PC-3 (cell line): Measurements from ENCODE around the gene LSM3. TPM values are rescaled to one million over a fixed set of nuclear protein-coding genes. Genes with fewer than 3 reads are reported as not detected.

ENCODE experiments used
- ATAC-seq: fragments of 200-7000 bp; cut with Tn5 transposase; 2 replicates; pipeline ENCODE4 v1.9.1; 2020; ENCODE audit warnings: mild to moderate bottlenecking, moderate library complexity
- BruUV-seq: library from RNA; stranded (reverse); fragments of 400-500 nt; replicated peaks from 2 replicates; lab custom pipeline; 2021; lab: Mats Ljungman, UMichigan
- CTCF ChIA-PET: fragments of 300-600 bp; sonication (Branson Sonifier 250); formaldehyde crosslinking; loops from one replicate; lab custom pipeline; 2022; ENCODE audit warnings: antibody characterized with exemption; lab: Charles Lee
- POLR2A ChIA-PET: fragments of 300-600 bp; sonication (Branson Sonifier 250); formaldehyde crosslinking; loops from one replicate; lab custom pipeline; 2022; ENCODE audit warnings: antibody characterized with exemption; ENCODE audit not compliant: unreplicated experiment; lab: Charles Lee
- DNase-seq: peaks from one replicate; pipeline ENCODE4 v3.0.0-alpha.2; 2015
- H2AFZ ChIP-seq: fragments of 300-600 bp; sonication (generic); 2 replicates; pipeline ENCODE4 v1.6.0; 2016; ENCODE audit warnings: antibody characterized with exemption, low read length
- H3F3A ChIP-seq: fragments of 300-600 bp; sonication (generic); one replicate; pipeline ENCODE4 v1.6.0; 2017; ENCODE audit warnings: antibody characterized with exemption, low read length, control low read depth, mild to moderate bottlenecking; ENCODE audit not compliant: unreplicated experiment
- H3K27ac ChIP-seq: fragments of 300-600 bp; sonication (generic); 2 replicates; pipeline ENCODE4 v1.5.1; 2016; ENCODE audit warnings: mild to moderate bottlenecking, low read length
- H3K27me3 ChIP-seq: fragments of 300-600 bp; sonication (generic); 2 replicates; pipeline ENCODE4 v1.6.1; 2016; ENCODE audit warnings: low read length, mixed read lengths
- H3K36me3 ChIP-seq: fragments of 300-600 bp; sonication (generic); 2 replicates; pipeline ENCODE4 v1.6.1; 2016; ENCODE audit warnings: low read depth, mixed run types, low read length, mixed read lengths
- H3K4me1 ChIP-seq: fragments of 300-600 bp; sonication (generic); 2 replicates; pipeline ENCODE4 v1.5.1; 2016; ENCODE audit warnings: low read length; ENCODE audit not compliant: insufficient read depth
- H3K4me2 ChIP-seq: fragments of 300-600 bp; sonication (generic); 2 replicates; pipeline ENCODE4 v1.6.0; 2016; ENCODE audit warnings: low read length
- H3K4me3 ChIP-seq: fragments of 300-600 bp; sonication (generic); 2 replicates; pipeline ENCODE4 v1.5.1; 2016; ENCODE audit warnings: mild to moderate bottlenecking, low read length, mixed read lengths
- H3K79me2 ChIP-seq: fragments of 300-600 bp; sonication (generic); 2 replicates; pipeline ENCODE4 v1.6.1; 2017; ENCODE audit warnings: low read length, mixed read lengths
- H3K9ac ChIP-seq: fragments of 300-600 bp; sonication (generic); 2 replicates; pipeline ENCODE4 v1.6.0; 2016; ENCODE audit warnings: mild to moderate bottlenecking, low read length
- H3K9me2 ChIP-seq: fragments of 300-600 bp; sonication (generic); replicated peaks from 2 replicates; pipeline ENCODE4 v1.6.1; 2016; ENCODE audit warnings: mixed run types, low read length, mixed read lengths
- H3K9me3 ChIP-seq: fragments of 300-600 bp; sonication (generic); 2 replicates; pipeline ENCODE4 v1.6.1; 2016; ENCODE audit warnings: low read length, mixed read lengths
- H4K20me1 ChIP-seq: fragments of 300-600 bp; sonication (generic); 2 replicates; pipeline ENCODE4 v1.6.1; 2016; ENCODE audit warnings: low read length, mixed read lengths
- EZH2 ChIP-seq: fragments of 300-600 bp; sonication (generic); IDR thresholded peaks from one replicate; pipeline ENCODE4 v1.6.1; 2017; ENCODE audit warnings: antibody characterized with exemption, mild to moderate bottlenecking, low read length; ENCODE audit not compliant: unreplicated experiment
- EZH2phosphoT487 ChIP-seq: fragments of 300-600 bp; sonication (generic); IDR thresholded peaks from 2 replicates; pipeline ENCODE4 v1.6.1; 2018; ENCODE audit warnings: mild to moderate bottlenecking, antibody characterized with exemption, low read length, borderline replicate concordance
- intact Hi-C: fragments of 100-400 bp; cut with micrococcal nuclease; formaldehyde crosslinking; loops from 2 replicates; pipeline ENCODE4 v1.9.0; 2023
- total RNA-seq: library from RNA; depleted of rRNA; stranded (reverse); fragments of >200 nt; gene quantifications from 2 replicates; pipeline ENCODE4 v1.2.3, GENCODE V29; 2014
- TF ChIP-seq, protein P1 (sequence below): fragments of 300-600 bp; sonication (generic); conservative IDR thresholded peaks from 2 replicates; pipeline ENCODE4 v1.5.1; 2017; ENCODE audit warnings: antibody characterized with exemption, low read depth, mild to moderate bottlenecking, low read length

The LSM3 gene
- total RNA-seq, 1 experiment from 2014 or later, result 27.2 TPM

DNA sequence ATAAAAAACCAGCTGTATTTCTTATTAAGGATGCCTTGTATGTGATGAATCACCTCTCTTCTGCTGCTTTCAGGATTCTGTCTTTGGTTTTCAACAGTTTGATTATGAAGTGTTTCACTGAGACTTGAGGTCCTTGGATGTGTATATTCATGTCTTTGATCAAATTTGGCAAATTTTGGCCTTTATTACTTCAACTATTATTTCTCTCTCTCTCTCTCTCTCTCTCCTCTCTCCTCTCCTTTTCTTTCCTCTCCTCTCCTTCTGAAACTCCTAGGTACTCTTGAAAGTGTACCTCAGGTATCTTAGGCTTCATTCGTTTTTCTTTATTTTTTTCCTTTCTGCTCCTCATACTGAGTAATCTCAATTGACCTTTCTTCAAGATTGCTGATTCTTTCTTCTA, 43.3 kb downstream of the LSM3 start:
- no peak for DNase-seq
- Histone ChIP-seq H3K27ac (no peak overlapping the region), H3K9ac (no peak overlapping the region), H2AFZ (no peak overlapping the region), H3K9me3 (peaks cover 21% of the 10 kb centered on the region; the same call in 1 of the 2 replicates), H3K79me2 (no peaks in the 10 kb centered on the region), H4K20me1 (no peaks in the 10 kb centered on the region), H3K4me3 (no peak overlapping the region), H3F3A (no peaks in the 10 kb centered on the region), H3K36me3 (no peaks in the 10 kb centered on the region), H3K9me2 (no peaks in the 10 kb centered on the region), H3K27me3 (no peaks in the 10 kb centered on the region), H3K4me2 (no peak overlapping the region), H3K4me1 (peaks cover 43% of the 10 kb centered on the region)
- no peak for ATAC-seq
- POLR2A ChIA-PET, result no interaction called here
- intact Hi-C loops, result no loop called here
- no peak for TF ChIP-seq EZH2phosphoT487
- TF ChIP-seq, protein P1, sequence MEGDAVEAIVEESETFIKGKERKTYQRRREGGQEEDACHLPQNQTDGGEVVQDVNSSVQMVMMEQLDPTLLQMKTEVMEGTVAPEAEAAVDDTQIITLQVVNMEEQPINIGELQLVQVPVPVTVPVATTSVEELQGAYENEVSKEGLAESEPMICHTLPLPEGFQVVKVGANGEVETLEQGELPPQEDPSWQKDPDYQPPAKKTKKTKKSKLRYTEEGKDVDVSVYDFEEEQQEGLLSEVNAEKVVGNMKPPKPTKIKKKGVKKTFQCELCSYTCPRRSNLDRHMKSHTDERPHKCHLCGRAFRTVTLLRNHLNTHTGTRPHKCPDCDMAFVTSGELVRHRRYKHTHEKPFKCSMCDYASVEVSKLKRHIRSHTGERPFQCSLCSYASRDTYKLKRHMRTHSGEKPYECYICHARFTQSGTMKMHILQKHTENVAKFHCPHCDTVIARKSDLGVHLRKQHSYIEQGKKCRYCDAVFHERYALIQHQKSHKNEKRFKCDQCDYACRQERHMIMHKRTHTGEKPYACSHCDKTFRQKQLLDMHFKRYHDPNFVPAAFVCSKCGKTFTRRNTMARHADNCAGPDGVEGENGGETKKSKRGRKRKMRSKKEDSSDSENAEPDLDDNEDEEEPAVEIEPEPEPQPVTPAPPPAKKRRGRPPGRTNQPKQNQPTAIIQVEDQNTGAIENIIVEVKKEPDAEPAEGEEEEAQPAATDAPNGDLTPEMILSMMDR, result no peak
- TF ChIP-seq EZH2, result no peak
- CTCF ChIA-PET, result no interaction called here
- no TSS peak for BruUV-seq

DNA sequence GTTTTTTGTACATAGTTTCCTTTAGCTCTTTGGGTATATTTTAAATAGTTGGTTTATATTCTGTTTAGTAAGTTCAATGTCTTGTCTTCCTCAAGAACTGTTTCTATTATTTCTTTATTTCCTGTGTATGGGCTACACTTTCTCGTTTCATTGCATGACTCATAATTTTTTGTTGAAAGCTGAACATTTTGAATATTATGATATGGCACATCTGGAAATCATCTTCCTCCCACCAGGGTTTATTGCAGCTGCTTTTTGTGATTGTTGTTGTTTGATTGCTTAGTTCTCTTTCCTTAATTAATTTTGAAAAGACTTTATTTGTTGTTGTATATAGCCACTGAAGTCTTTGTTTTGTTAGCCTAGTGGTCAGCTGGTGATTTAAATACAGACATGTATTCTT, 43.8 kb downstream of the LSM3 start:
- BruUV-seq, result no TSS peak
- ChIA-PET CTCF (interaction anchor here (1.6 kb wide), 1 partner anchor 19 kb away, joined by 14 read pairs; no protein-coding TSS in a partner anchor), POLR2A (no interaction called here)
- Histone ChIP-seq H3F3A (no peaks in the 10 kb centered on the region), H3K27ac (no peak overlapping the region), H3K4me1 (peaks cover 48% of the 10 kb centered on the region), H3K36me3 (no peaks in the 10 kb centered on the region), H3K27me3 (no peaks in the 10 kb centered on the region), H2AFZ (no peak overlapping the region), H3K4me3 (no peak overlapping the region), H3K9ac (no peak overlapping the region), H3K9me3 (peaks cover 21% of the 10 kb centered on the region; the same call in 1 of the 2 replicates), H3K9me2 (no peaks in the 10 kb centered on the region), H3K4me2 (no peak overlapping the region), H3K79me2 (no peaks in the 10 kb centered on the region), H4K20me1 (no peaks in the 10 kb centered on the region)
- no peak for ATAC-seq
- intact Hi-C loops, result no loop called here
- no peak for TF ChIP-seq EZH2phosphoT487
- no peak for TF ChIP-seq EZH2
- TF ChIP-seq, protein P1, result no peak
- no peak for DNase-seq

DNA sequence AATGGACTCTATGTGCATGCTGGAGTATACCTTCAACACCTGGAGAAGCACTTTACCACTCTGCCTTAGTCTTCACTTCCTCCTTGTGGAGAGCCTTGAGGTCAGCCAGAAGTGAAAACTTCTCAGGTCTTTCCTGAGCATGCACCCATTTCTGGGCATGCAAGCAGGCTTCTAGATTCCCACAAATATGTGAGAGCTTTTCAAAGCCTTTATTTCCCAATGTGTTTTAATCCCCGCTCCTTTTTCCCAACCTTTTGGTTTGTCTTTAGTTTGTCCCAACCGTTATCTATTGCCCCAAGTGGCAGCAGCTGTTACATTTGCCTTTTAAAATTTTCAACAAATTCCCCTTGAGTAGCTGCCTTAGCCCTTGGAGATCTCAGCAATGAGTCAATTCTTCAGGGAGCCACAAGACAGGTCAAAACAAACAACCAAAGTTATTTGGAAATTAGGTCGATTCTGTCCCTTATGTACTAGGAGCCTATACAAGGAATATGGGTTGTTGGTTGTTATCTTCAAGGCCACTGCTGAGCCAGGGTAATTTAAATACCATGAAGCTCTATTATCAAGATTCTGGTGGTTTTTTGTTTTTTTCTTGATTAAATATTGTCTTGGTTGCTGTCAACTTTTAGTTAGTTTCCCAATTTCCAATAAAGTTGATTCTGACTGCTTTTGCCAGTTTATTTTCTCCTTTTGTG, 44.4 kb downstream of the LSM3 start:
- Histone ChIP-seq H3F3A (peaks cover 2% of the 10 kb centered on the region), H3K4me1 (peaks cover 54% of the 10 kb centered on the region), H3K9me2 (no peaks in the 10 kb centered on the region), H2AFZ (no peak overlapping the region), H4K20me1 (no peaks in the 10 kb centered on the region), H3K9me3 (peaks cover 21% of the 10 kb centered on the region; the same call in 1 of the 2 replicates), H3K27me3 (no peaks in the 10 kb centered on the region), H3K27ac (peak overlapping the region; percentile 56), H3K4me2 (peak overlapping the region; percentile 38), H3K9ac (no peak overlapping the region), H3K4me3 (no peak overlapping the region), H3K79me2 (no peaks in the 10 kb centered on the region), H3K36me3 (no peaks in the 10 kb centered on the region)
- DNase-seq, result peak; percentile 53
- CTCF ChIA-PET, result interaction anchor here (1.6 kb wide), 1 partner anchor 19 kb away, joined by 14 read pairs; no protein-coding TSS in a partner anchor
- intact Hi-C loops, result no loop called here
- TF ChIP-seq EZH2, result no peak
- TF ChIP-seq, protein P1, result peak; percentile 15; the same call in 1 of the 2 replicates
- no peak for TF ChIP-seq EZH2phosphoT487
- BruUV-seq, result no TSS peak
- ATAC-seq, result no peak
- POLR2A ChIA-PET, result no interaction called here
